ENCODE data around the gene ATP6V1C2. TPM values are rescaled to one million over a fixed set of nuclear protein-coding genes. Genes with fewer than 3 reads are reported as not detected.
A peak's percentile ranks its signal among the peaks of the same experiment; 100 is the strongest.

Gene ATP6V1C2
- total RNA-seq, 1 donor from 2014 or later: 0.14 TPM

DNA sequence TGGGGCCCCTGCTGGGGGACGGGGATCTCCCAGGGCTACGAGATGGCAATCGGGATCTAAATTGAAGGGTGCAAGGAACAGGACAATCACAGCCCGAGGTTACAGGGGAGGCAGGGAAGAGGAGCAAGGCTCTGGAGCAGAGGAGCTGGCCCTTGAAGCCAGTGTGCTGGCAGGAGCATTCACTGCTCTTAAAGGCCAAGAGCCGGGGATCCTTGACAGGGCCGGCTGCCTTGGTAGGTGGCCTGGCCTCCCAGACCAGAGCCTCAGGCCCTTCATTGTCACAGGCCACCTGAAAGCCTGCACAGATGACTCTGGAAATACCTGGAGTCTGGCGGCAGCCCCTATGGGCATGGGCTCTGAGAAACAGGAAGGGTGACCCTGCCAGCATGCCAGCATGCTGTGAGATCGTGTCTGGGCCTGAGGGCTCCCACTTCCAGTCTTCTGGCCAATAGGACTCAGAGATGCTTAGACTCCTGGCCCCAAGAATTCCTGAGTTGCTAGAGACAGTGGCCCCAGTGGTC, 52.5 kb downstream of the ATP6V1C2 start:
- H3K4me3 ChIP-seq (ENCODE audit: insufficient read depth, low read depth, low read length): no peak overlapping the region
- H3K27ac Mint-ChIP-seq (ENCODE audit: unreplicated experiment): no peak overlapping the region
- peaks cover 2% of the 10 kb centered on the region for H3K4me1 Mint-ChIP-seq (ENCODE audit: low read depth, unreplicated experiment)
- no peaks in the 10 kb centered on the region for H3K9me3 Mint-ChIP-seq (ENCODE audit: unreplicated experiment)
- DNase-seq (ENCODE audit: low read depth) (no peak), FAIRE-seq (no peak)
- peaks cover 2% of the 10 kb centered on the region for H3K36me3 ChIP-seq (ENCODE audit: insufficient read depth, low read length)
- no peaks in the 10 kb centered on the region for H3K79me2 ChIP-seq (ENCODE audit: insufficient read depth, low read length)
- no peak overlapping the region for H3K9ac ChIP-seq (ENCODE audit: low read length)
- no peaks in the 10 kb centered on the region for H3K9me3 ChIP-seq (ENCODE audit: insufficient read depth, low read depth, low read length)
- H3K27me3 Mint-ChIP-seq (ENCODE audit: low read depth, unreplicated experiment): peaks cover 12% of the 10 kb centered on the region
- no peak overlapping the region for H2AFZ ChIP-seq (ENCODE audit: low read depth, low read length)
- peaks cover 13% of the 10 kb centered on the region for H4K20me1 ChIP-seq (ENCODE audit: insufficient read depth, low read length)
- no peak overlapping the region for H3K4me3 Mint-ChIP-seq (ENCODE audit: unreplicated experiment)
- no peak overlapping the region for H3K27ac ChIP-seq (ENCODE audit: low read depth, low read length)
- H3K27me3 ChIP-seq (ENCODE audit: insufficient read depth, low read length): no peaks in the 10 kb centered on the region
- H3K4me1 ChIP-seq (ENCODE audit: insufficient read depth, low read length): no peaks in the 10 kb centered on the region
- no peak overlapping the region for H3K4me2 ChIP-seq (ENCODE audit: low read length)
- H3K36me3 Mint-ChIP-seq (ENCODE audit: low read depth, unreplicated experiment): peaks cover 16% of the 10 kb centered on the region
- TF ChIP-seq, protein P1, sequence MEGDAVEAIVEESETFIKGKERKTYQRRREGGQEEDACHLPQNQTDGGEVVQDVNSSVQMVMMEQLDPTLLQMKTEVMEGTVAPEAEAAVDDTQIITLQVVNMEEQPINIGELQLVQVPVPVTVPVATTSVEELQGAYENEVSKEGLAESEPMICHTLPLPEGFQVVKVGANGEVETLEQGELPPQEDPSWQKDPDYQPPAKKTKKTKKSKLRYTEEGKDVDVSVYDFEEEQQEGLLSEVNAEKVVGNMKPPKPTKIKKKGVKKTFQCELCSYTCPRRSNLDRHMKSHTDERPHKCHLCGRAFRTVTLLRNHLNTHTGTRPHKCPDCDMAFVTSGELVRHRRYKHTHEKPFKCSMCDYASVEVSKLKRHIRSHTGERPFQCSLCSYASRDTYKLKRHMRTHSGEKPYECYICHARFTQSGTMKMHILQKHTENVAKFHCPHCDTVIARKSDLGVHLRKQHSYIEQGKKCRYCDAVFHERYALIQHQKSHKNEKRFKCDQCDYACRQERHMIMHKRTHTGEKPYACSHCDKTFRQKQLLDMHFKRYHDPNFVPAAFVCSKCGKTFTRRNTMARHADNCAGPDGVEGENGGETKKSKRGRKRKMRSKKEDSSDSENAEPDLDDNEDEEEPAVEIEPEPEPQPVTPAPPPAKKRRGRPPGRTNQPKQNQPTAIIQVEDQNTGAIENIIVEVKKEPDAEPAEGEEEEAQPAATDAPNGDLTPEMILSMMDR (IDR thresholded peaks at IDR 0.05; ENCODE audit: insufficient read depth, low read depth, low read length): no peak
- no peak for TF ChIP-seq EZH2 (IDR thresholded peaks at IDR 0.05; ENCODE audit: insufficient read depth, low read length)

DNA sequence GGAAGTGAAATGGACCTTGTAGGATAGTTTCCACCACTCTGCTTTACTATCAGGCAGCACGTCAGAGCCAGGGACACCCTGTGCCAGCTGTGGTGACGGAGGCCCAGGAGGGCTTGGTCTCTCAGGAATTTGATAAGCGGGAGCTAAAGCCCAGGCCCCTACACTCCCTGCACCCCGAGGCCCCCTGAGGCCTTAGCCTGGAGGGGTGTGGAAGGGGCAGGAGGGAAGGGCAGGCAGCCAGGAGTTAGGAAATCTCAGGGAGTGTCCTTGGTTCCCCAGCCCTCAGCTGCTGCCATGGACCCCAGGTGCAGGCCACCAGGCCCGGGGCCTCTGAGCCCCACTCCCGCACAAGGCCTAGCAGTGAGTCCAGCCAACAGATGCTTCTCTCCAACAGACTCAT, 53.0 kb downstream of the ATP6V1C2 start:
- FAIRE-seq (no peak), DNase-seq (ENCODE audit: low read depth) (no peak)
- Histone ChIP-seq H3K9ac (ENCODE audit: low read length) (no peak overlapping the region), H3K4me3 (ENCODE audit: insufficient read depth, low read depth, low read length) (no peak overlapping the region), H3K36me3 (ENCODE audit: insufficient read depth, low read length) (peaks cover 2% of the 10 kb centered on the region), H3K9me3 (ENCODE audit: insufficient read depth, low read depth, low read length) (no peaks in the 10 kb centered on the region), H3K79me2 (ENCODE audit: insufficient read depth, low read length) (no peaks in the 10 kb centered on the region), H4K20me1 (ENCODE audit: insufficient read depth, low read length) (peaks cover 14% of the 10 kb centered on the region), H3K27me3 (ENCODE audit: insufficient read depth, low read length) (no peaks in the 10 kb centered on the region), H3K4me1 (ENCODE audit: insufficient read depth, low read length) (no peaks in the 10 kb centered on the region), H3K27ac (ENCODE audit: low read depth, low read length) (no peak overlapping the region), H3K4me2 (ENCODE audit: low read length) (no peak overlapping the region), H2AFZ (ENCODE audit: low read depth, low read length) (no peak overlapping the region)
- Mint-ChIP-seq H3K27me3 (ENCODE audit: low read depth, unreplicated experiment) (peaks cover 12% of the 10 kb centered on the region), H3K4me3 (ENCODE audit: unreplicated experiment) (no peak overlapping the region), H3K4me1 (ENCODE audit: low read depth, unreplicated experiment) (peaks cover 2% of the 10 kb centered on the region), H3K27ac (ENCODE audit: unreplicated experiment) (no peak overlapping the region), H3K9me3 (ENCODE audit: unreplicated experiment) (no peaks in the 10 kb centered on the region), H3K36me3 (ENCODE audit: low read depth, unreplicated experiment) (peaks cover 14% of the 10 kb centered on the region)
- TF ChIP-seq, protein P1 (IDR thresholded peaks at IDR 0.05; ENCODE audit: insufficient read depth, low read depth, low read length): no peak
- TF ChIP-seq EZH2 (IDR thresholded peaks at IDR 0.05; ENCODE audit: insufficient read depth, low read length): no peak

DNA sequence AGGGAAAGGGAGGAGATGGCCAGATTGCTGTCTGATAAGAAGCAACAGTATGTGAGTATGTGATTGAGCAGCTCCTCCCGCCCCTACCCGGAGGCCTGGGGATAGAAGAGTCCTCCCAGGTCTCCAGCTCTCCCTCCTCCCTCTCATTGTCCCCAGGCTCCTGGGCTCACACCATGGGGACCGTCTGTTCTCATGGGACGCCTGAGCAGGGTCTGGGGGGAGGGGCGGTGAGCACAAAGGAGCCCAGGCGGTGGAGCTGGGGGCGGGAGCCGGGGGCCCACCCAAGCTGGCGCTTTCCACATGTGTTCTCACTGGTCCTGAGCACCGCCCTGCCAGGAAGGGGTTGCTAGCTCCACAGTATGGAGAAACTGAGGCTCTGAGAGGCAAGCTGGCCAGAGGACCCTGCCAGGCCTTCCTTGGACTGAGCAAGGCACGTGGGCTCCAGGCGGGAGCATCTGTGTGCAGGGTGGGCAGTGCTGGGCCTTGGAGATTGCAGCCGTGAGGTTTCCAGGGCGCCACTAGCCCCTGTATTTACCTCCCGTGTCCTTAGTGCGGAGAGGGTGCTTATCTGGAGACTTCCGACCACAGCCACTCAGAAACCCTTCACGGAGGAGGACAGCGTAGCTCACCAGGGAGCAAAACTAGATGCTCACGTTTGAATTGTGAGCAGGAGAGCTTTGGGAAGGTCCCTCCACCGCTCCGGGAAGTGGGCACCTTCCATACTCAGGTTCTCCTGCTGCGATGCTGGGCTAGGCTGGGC, 53.8 kb downstream of the ATP6V1C2 start:
- Histone ChIP-seq H3K36me3 (ENCODE audit: insufficient read depth, low read length) (peaks cover 2% of the 10 kb centered on the region), H3K9ac (ENCODE audit: low read length) (no peak overlapping the region), H3K4me3 (ENCODE audit: insufficient read depth, low read depth, low read length) (no peak overlapping the region), H3K27me3 (ENCODE audit: insufficient read depth, low read length) (no peaks in the 10 kb centered on the region), H3K4me2 (ENCODE audit: low read length) (no peak overlapping the region), H2AFZ (ENCODE audit: low read depth, low read length) (no peak overlapping the region), H3K27ac (ENCODE audit: low read depth, low read length) (no peak overlapping the region), H3K9me3 (ENCODE audit: insufficient read depth, low read depth, low read length) (no peaks in the 10 kb centered on the region), H3K4me1 (ENCODE audit: insufficient read depth, low read length) (no peaks in the 10 kb centered on the region), H3K79me2 (ENCODE audit: insufficient read depth, low read length) (peaks cover 2% of the 10 kb centered on the region), H4K20me1 (ENCODE audit: insufficient read depth, low read length) (peaks cover 22% of the 10 kb centered on the region)
- H3K9me3 Mint-ChIP-seq (ENCODE audit: unreplicated experiment): peaks cover under 1% of the 10 kb centered on the region
- FAIRE-seq (no peak), DNase-seq (ENCODE audit: low read depth) (no peak)
- peaks cover 2% of the 10 kb centered on the region for H3K4me1 Mint-ChIP-seq (ENCODE audit: low read depth, unreplicated experiment)
- no peak for TF ChIP-seq EZH2 (IDR thresholded peaks at IDR 0.05; ENCODE audit: insufficient read depth, low read length)
- TF ChIP-seq, protein P1 (IDR thresholded peaks at IDR 0.05; ENCODE audit: insufficient read depth, low read depth, low read length): no peak
- H3K27me3 Mint-ChIP-seq (ENCODE audit: low read depth, unreplicated experiment): peaks cover 12% of the 10 kb centered on the region
- H3K27ac Mint-ChIP-seq (ENCODE audit: unreplicated experiment): peak overlapping the region; percentile 36
- no peak overlapping the region for H3K4me3 Mint-ChIP-seq (ENCODE audit: unreplicated experiment)
- H3K36me3 Mint-ChIP-seq (ENCODE audit: low read depth, unreplicated experiment): peaks cover 14% of the 10 kb centered on the region
